ENCODE results near the gene HNMT.
A peak's percentile ranks its signal among the peaks of the same experiment; 100 is the strongest.
"Not testable (repeated sequence)": the region's sequence is repeated elsewhere in the genome, so short reads cannot be mapped to it uniquely, and the experiment has no call there.

The HNMT gene

DNA sequence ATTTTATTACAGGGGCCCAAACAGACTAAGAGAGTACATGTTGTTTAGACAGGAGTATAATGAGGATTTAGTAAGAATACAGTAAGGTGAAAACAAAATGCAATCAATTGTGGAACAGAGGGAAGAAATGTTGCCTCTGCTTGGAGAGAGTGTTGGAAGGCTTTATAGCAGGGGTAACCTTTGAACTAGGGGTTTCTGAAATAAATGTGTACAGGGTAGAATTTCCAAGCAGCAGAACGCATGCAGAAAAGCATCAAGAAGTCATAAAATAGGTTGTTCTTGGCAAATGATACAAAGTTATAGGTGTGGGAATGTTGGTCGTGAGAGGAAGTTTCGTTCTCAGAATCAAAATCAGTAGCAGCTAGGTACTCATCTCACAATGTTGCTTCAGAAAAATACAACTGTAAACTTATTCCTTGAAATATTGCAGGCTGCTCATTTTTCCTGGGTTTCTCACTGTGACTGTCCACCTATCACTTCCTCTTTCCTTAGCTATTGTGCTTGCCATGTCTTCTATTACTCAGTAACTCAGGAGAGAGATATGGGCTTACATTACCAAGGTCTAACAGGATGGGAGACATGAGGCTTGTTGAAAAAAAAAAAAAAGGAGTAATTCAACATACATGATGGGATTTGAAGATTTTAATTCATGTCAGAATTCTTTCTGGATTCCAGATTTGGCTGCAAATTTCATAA, 17.1 kb upstream of the HNMT start:
- no peak for DNase-seq

DNA sequence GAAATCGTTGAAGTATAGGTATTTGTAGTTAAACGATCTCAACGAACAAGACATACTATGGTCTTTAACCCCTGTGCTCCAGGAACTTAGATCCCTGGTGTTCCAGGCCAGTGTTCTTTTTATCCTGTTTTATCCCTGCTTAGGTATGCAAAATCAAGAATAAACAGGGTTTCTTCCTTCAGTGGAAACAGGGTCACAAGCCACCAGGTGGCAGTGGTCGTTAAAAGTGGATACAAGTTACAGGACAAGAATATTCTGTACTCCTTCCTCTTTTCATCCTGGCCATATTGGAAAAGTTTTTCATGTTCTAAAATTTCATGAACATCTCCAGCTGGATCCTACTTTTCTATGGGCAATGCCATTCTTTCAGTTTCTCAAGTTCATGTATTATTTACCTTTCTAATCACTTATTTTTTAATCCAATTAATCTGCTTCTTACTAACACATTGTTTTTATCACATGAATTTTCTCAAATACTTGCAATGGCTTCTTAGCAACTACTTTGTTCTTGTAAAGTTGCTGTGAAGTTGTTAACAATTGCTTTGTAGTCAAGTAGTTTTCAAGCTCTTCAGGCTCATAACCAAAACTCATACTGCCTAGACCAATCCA, 16.4 kb upstream of the HNMT start:
- peak; percentile 9 for DNase-seq

DNA sequence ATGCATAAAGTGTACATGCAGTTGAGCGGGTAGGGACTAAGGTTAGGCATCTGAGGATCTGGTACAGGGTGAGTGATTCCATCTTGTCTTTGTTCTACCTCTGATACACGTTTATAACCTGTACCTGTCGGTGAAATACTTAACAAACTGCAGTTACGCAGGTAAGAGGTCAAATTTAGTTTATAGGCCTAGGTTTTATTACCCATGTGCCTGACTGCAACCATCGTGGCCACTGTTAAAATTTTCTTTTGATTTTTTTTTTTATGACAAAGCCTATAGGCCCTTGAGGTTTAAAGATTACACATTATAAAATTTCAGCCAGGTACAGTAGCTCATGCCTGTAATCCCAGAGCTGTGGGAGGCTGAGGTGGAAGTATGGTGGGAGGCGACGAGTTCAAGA, 15.4 kb upstream of the HNMT start:
- DNase-seq = no peak

DNA sequence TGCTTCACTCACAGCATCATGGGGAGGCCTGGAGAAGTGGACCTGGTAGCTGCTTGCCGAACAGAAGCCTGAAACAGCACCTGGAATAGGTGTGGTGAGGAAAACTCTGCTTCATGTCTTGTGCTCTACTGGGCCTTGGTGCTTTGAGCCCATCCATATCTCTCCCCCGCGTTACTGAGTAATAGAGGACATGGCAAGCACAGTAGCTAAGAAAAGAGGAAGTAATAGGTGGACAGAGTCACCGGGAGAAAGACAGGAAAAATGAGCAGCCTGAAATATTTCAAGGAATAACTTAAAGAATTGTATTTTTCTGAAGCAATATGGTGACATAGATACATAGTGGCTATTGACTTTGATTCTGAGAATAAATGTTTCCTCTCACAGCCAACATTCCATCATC, 14.0 kb upstream of the HNMT start:
- DNase-seq = no peak

DNA sequence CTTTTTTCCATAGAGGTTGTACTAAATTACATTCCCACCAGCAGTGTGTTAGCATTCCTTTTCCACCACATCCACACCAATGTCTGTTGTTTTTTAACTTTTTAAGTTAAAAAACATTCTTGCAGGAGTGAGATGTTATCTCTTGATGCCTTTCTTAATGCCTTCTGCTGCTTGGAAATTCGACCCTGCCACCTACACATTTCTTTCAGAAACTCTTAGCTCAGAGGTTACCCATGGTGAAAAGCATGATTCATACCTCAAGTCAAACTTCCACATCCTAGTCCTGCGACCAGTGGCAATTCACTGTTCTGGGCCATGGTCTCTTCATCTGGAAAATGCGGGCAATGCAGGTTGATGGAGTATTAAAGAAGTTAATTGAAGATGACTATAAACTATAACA, 12.7 kb upstream of the HNMT start:
- no peak for DNase-seq

DNA sequence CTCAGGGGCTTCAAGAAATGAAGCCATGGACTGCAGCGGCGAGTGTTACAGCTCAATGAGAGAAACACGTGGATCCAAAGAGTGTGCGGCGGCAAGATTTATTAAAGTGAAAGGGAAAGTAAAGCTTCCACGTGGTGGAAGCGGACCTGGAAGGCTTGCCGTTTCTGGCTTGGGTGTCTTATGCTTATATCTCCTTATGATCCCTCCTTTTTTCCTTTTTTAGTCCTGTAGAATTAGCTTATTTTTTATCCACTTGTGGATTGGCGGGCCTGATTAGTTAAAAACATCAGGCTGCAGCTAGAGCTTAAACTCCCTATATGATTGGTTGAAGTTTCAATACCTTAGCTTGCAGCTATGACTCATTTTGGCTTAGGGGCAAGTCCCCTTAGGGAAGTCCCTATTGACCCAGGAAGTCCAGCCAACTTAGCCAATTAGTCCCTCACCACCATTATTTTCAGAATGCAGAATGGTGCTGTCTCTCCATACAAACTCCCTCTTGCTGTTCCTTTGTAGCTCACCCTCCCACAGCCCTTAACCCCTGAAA, 11.6 kb upstream of the HNMT start:
- peak; percentile 4 for DNase-seq

DNA sequence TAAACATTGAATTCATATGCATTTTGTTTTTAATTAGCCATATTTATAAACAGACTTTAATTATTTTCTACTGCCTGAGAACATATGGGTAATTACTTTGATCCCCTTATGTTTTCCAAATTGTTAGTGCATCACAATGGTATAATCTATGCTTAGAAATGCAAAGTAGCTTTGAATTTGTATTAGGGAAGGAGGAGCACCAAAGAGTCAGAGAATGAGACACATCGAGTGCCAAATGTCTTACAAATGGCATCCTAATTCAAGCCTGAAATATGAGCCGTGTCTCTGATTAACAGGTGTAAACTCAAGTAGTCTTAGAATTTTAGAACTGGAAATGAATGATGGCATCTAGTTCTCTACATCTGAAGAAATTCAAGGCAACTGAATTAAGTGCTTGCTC, 8.7 kb upstream of the HNMT start:
- DNase-seq = no peak

DNA sequence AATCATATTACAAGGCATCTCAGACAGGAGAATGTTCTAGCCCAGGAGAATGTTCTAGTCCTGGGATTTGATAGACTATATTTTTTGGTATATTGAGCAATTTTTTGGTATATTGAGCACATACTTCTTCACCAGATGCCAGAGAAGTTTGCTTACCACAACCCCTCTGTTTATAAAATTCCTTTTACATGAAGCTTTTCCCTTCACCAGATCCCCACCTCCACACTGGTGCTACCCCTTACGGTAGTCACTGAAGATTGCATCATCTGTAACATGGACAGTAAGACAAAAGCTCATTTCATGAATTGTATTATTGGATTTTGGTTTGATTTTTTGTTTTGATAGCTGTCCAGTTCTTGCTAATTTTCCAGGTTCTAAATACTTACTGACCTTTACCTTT, 7.2 kb upstream of the HNMT start:
- DNase-seq = no peak

DNA sequence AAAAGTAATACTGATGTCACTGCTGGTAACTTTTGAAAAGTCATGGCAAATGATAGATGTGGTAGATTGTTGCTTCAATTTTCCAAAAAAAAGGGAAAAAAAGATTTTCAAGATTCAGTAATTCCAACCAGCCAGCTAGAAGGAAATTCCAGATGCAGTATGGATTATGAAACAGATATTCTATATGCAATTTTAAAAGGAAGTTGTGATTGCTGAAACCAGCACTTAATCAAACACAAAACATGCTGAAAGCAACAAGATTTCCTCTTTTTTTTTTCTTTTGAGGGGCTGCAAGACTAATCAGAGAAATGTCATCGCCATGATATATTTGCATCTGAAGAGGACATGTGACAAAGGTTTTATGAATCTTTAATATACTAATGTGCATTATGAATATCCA, 5.1 kb upstream of the HNMT start:
- no peak for DNase-seq

DNA sequence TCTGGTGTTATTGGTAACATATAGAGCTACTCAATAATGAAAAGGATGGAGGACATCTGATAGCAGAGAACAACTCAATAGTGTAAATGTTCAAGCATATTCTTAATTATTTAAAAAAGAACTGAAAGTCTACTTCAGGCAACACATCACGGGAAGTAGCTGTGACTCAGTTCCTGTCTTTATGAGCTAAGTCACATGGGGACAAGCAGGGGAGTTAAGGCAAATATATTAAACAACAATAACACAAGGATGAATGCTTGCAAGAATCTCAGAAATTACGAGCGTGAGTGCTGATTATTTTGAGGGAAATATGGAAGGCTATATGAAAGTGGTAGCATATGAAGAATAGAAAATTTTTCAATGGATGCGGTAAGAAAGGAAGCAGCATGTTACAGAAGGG, 4.0 kb upstream of the HNMT start:
- no peak for DNase-seq

DNA sequence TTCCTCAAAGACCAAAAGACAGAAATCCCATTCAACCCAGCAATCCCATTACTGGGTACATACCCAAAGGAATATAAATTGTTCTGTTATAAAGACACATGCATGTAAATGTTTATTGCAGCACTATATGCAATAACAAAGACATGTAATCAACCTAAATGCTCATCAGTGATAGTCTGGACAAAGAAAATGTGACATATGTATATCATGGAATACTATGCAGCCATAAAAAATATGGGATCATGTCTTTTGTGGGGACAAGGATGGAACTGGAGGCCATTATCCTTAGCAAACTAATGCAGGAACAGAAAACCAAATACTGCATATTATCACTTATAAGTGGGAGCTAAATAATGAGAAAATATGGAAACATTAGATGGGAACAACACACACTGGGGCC, 2.7 kb upstream of the HNMT start:
- no peak for DNase-seq

DNA sequence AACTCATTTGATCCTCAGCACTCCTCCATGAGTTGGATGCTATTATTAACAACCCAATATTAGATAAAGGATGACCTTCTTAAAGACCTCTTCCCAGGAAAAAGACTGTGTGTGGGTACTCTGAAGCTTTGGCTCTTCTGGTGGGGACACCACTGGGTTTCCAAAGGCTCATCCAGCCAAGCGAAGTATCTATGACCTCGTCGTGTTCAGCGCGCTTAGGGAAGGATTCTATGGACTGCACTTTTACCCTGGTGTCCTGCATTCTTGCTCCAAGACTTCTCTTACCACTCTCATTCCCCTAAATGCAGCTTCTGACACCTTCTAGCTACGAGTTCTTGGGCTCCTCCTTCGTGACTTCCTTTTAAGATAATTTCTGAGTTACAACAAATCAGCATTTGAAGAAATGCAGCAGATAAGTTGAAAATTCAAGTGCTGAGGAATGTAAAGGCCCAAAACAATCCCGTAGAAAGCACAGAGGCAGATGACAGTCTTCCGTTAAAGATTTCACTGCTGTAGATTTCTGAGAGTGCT, 673 bp upstream of the HNMT start:
- no peak for DNase-seq

DNA sequence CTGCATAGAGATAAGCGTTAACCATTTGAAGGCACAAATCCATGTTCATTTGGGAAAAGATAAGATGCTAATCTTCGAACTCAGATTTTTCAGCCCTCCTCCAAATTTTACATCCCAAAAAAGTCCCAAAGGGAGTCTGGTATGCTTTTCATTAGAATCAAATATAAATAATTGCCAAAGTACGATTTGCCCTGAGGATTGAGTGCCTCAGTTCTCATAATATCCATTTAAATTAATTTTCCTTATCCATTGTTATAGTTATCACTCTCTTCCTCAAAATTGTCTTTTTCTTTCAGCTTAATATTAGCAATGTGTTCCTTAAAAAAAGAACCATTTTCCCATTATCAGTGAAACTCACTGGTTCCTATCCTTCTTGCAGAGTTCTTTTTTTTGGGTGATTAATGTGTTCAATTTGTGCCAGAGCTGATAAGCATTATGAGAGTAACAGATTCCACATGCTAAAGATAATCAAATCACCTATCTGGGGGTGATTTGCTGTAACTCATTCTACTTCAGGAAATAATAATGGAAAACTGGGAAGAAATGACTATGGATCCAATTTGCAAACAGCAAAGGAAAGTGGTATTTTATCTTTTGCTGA, 686 bp downstream of the HNMT start:
- DNase-seq = no peak

DNA sequence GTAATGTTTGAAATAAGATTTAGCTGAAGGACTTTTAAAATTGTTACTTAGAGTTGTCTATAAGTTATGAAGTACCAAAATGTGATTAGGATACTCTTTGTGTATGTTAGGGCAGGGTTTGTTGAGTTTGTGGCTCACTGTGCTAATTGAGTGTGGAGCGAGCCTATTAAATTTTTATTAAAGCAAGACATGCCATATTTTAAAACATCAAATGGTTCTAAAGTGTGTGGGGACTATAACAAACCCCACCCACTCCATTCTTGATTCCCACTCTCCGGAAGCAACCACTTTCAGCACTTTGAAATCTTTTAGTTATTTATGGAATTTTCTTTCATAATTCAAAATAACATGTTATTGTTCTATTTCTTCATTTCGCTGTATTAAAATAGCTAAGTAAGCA, 1.8 kb downstream of the HNMT start:
- no peak for DNase-seq

DNA sequence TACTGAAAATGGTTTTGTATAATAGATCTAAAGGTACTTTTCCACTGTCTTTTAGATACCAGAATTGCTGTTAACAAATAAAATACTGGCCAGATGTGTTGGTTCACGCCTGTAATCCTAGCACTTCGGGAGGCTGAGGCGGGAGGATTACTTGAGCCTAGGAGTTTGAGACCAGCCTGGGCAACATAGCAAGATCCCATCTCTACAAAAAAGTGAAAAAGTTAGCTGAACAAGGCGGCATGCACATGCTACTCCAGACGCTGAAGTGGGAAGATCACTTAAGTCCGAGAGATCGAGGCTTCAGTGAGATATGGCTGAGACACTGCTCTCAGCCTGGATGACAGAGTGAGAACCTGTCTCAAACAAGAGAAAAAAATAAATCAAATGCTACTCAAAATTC, 2.8 kb downstream of the HNMT start:
- no peak for DNase-seq

DNA sequence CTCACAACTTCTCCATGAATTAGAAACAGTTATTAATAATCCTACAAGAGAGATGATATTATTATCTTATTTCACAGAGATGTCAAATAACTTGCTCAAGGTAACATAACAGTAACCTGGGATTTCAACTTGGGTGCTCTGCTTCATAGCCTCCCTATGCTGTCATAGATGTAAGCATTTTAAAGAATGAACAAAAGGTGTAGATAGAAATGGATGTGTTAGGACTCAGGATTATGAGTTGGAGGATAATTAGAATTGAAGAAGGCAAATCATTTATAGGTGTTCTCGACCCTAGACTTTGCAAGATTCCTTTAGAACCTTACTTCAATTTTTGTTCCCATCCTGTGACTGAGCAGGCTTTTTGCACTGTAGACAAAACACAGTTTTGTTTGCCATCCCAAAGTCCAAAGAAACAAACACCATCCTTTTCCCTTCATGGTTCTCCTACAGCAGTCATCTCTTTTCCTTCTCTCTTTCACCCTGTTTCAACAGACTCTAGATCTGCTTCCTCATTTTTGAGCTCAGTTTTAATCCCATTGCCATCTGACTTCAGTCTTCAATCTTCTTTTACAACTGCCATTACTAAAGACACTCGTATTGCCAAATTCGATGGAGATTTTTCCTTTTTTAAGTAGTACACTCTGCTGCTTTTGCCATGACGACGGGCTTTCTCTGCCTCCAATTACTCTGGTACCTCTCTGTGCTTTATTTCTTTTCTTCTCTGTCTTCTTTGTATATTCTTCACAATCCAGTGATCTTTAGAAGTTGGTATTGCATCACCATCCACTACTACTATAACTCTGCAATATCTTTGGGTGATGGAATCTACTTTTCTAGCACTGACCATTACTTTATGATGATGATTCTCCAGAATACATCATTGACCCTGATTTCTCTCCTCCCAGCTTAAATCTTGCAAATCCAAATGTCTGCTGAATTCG, 4.5 kb downstream of the HNMT start:
- DNase-seq = no peak

DNA sequence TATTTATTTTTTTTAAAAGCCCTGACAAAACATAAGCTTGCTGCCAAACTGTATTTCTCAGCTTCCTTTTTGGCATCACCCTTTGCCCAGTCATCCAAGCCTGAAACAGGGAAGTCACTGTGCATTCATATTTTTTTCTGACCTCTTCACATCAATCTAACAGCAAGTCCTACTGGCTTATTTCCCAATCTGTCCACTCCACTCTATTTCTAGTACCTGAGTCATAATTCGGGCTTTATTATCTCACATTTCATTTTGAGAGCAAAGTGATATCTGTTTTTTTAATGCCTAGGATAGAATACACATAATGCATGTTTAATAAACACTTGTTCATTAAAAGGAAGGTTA, 5.1 kb downstream of the HNMT start:
- DNase-seq = no peak

DNA sequence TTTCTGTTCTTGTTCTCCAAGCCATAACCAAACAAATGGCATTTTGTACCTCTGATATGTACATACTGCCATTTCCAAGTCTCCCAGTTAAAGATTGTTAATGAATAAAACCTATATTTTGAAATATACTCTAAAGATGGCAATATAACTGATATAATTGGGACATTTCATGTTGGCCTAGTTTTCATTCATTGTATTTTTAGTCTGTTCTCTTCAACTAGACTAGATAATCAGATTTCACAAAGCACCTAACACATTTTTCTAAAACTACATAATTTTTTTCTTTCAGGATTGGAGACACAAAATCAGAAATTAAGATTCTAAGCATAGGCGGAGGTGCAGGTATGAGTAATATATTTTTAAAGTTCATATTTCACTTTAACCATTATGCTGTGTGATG, 5.6 kb downstream of the HNMT start:
- DNase-seq = no peak

DNA sequence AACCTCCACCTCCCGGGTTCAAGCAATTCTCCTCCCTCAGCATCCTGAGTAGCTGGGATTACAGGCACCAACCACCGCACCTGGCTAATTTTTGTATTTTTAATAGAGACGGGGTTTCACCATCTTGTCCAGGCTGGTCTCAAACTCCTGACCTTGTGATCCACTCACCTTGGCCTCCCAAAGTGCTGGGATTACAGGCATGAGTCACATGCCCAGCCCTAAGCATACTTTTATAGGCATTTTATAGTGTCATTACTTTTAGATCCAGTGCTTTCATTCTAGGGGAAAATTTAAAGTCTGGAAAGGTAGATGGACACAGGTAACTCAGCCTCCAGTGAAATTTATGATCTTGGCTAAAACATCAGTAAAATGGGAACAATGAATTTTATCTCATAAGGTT, 7.0 kb downstream of the HNMT start:
- not testable (repeated sequence) for DNase-seq

DNA sequence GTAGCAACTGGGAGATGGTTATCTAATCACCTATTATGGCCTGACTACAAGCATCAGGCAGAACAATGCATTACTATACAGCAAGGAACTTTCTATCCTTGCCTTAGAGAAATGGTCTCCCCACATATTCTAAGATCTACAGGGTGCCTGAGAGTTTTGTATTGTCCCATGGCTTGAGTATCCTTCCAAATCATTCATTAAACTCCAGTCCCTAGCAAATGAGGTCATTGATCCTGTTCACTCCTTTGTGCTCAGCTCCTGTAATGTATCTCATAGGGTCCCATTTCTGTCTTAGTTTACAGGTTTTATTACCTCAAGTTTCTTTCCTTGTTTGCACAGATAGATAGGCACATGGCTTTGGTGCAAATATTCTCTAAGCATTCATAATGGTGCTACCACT, 9.0 kb downstream of the HNMT start:
- DNase-seq = no peak

DNA sequence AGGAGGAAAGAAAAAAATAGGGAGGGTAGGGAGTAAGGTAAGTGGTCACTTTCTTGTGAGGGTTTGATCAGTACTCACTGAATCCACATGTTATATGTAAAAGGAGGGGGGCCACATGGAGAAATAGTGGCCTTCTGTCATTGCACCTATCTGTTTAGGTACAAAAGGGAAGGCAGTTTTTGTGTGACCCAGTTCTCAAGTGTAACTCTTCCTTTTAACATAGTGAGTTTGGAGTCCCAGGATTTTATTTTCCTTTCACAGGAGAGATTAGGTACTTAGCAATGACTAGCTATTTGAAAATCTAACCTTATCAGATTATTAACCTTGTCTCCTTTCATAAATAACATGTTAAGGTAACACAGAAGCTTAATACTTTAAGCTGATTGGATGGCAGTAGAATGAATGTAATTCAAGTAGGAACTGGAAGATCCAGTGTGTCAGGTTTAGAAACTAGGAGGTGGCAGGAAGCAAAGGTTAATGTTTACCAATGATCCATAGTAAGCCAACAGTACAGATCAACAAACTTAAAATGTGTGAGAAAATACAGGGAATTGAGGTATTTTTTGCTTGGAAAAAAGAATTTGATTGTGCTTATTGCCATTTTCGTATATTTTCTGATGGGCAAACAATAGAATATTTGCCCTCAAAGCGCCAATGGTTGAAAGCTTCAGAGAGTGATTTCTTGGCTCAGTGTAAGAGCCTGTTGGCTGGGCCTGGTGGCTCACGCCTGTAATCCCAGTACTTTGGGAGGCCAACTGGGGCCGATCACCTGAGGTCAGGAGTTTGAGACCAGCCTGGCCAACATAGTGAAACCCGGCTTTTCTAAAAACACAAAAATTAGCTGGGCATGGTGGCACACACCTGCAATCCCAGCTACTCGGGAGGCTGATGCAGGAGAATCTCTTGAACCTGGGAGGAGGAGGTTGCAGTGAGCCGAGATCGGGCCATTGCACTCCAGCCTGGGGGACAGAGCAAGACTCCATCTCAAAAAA, 11.3 kb downstream of the HNMT start:
- no peak for DNase-seq

DNA sequence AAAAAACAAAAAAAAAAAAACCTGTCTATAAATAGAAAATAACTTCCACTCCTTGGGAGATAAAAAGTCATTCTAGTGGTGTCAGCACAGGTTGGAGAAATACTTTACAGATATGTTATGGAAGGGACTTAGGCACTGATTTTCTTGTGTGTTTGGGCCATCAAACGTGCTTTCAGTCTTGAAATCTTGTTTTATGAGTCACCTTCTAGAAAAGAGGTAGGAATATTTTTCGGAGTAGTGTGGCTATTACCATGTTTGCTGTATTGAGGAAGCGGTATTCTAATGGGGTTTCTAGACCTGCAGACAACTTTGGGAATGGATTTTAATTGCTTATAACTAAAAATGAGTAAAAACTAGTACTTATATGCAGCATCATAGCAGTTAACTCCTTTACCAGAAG, 12.0 kb downstream of the HNMT start:
- DNase-seq = no peak

Measured in activated CD4-positive, alpha-beta T cell treated with anti-CD3 and anti-CD28 coated beads, Interleukin-10, Interleukin-2, amounts not matched to agents 100 ng/mL and 50 ng/mL, durations not matched to agents 16 hours and 8 hours (primary cell).